NCI-H524 treated with DMSO at 0.1 percent for 48 hours (cell line): ENCODE results near the gene WWP2.
"Not testable (repeated sequence)": the region's sequence is repeated elsewhere in the genome, so short reads cannot be mapped to it uniquely, and the experiment has no call there.

Experiments
- DNase-seq: peaks from one replicate; lab custom pipeline; 2025; lab: John Stamatoyannopoulos, UW

WWP2 gene

DNA sequence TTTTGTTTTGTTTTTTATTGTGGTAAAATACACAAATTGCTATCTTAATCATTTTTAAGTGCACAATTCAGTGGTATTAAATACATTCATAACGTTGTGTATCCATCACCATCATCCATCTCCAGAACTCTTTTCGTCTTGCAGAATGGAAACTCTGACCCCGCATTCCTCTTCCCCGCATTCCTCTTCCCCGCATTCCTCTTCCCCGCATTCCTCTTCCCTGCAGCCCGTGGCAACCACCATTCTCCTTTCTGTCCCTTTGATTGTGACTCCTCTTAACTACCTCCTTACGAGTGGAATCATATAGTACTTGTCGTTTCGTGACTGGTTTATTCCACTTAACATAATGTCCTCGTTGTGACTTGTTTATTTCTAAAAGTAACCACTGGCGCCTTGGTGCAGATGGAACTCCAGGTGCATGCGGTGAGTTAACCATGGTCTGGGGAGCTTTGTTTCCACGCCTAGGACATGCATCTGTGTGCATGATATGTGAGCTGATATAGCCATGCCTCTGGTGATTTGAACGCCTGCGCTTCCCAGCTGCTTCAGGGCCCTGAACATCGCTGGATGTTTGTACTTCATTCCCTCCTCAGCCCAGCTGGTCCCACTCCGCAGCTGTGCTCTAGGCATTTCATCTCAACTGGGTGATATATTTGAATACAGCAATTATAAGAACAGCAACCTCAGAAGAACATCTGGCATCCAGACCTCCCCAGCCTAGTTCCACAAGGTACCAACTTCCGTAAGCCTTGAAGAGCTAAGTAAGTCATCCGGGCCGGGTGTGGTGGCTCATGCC lies 181.3 kb downstream of the WWP2 start:
- not testable (repeated sequence) for DNase-seq

- not testable (repeated sequence) for DNase-seq
Observed at GRCh38 chr16:69950411-69950810, 188.3 kb downstream of the WWP2 start.

DNA sequence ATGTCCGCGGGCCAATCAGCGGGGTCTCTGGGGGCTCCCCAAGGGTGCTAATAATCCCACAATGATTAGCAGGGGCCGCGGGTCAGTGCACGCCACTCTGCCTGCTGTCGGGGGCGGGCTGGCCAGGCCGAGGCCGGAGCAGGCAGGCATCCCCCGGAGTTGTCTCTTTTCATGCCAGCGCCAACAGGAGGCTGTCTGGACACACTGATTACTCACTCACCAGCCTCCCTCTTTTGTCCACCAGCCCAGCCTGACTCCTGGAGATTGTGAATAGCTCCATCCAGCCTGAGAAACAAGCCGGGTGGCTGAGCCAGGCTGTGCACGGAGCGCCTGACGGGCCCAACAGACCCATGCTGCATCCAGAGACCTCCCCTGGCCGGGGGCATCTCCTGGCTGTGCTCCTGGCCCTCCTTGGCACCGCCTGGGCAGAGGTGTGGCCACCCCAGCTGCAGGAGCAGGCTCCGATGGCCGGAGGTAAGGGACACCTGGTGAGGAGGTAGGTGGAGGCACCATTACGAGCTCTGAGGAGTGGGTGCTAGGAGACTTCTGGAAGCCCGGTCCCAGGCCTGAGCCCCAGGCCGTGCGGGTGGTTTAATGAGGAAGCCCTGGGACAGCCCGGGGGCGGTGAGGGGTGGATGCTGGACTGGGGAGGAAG lies 189.0 kb downstream of the WWP2 start, which contains the start of gene CLEC18A:
Gene CLEC18A (plus strand): TSS at position 318 of the 655 bp plus-strand sequence. CDS start 33 bp downstream, at position 351.
- DNase-seq = not testable (repeated sequence)

DNA sequence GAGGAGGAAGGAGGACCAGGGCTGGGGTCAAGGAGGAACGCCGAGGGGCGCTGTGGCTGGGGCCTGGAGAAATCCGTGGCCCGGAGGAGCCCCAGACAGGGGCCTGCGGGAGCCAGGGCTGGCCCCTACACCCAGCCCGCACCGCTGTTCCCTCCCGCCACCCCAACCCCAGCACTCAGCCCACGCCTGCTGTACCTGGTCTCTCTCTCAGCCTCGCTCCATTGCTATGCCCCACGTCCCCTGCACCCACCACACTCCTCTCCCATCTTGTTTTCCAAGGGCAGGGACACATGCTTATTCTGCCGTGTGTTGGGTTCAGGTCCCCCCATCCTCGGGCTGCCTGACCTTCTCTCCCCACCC lies 189.5 kb downstream of the WWP2 start:
- not testable (repeated sequence) for DNase-seq

DNA sequence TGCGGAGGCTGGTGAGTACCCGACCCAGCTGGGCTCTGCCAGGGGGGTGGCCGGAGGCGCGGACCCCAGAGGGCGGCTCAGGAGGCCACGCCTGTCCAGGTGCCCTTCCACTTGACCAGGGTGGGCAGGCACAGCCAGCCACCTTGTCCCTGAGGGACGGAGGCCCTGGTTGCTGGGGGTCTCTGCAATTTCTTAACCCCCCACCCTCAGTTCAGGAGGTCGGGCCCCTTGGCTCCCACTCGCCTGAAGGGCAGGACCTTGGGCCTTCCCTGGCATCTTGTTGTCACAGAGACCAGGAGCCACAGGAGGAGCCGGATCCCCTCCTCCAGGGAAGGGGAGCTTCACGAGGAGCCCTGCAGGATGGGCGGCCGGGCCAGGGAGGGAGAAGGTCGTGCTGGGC lies 190.0 kb downstream of the WWP2 start:
- not testable (repeated sequence) for DNase-seq

DNA sequence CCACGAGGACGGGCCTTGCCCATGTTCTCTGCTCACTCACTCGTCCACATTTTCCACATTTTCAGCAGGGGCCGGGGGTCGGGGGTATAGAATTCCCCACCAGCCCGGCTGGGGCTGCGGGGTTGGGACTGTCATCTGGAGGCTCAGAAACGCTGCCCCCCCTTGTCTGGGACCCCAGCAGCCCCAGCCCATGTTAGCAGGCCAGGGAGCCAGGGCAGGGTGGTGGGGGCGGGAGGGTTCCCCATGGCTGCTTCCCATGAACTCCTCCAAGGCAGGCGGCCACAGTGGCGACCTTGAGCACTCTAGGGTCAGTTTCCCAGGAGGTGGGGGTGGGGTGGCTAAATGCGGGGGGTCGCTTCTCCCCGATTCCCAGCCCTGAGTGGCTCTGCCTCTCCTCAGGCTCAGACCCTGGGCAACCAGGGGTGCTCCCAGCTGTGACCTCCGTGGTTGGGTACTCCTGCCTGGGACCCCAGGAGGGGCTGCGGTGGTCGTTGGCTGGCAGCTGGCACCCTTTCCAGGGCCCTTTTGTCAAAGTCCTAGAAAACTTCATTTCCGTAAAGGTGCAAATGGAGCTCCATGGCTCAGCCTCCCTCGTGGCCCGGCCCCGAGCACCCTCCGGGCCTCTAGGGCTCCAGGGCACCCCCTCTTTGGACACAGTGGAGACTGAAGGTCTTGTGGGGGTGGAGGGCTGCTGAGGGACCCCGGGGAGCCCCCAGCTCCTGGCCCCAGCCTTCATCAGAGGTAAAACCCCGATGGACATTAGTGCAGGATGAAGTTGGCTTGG lies 190.6 kb downstream of the WWP2 start:
- DNase-seq = not testable (repeated sequence)

DNA sequence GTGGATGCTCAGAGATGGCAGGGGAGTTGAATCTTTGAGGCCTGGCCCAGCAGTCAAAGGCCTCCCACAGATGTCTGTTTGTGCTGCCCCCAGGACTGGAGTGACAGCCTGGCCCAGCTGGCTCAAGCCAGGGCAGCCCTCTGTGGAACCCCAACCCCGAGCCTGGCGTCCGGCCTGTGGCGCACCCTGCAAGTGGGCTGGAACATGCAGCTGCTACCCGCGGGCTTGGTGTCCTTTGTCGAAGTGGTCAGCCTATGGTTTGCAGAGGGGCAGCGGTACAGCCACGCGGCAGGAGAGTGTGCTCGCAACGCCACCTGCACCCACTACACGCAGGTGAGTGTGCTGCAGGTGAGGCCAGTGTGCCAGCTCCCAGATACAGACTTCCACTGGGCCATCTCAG lies 192.1 kb downstream of the WWP2 start:
- not testable (repeated sequence) for DNase-seq

- DNase-seq = not testable (repeated sequence)
Observed at GRCh38 chr16:69963312-69963711, 201.2 kb downstream of the WWP2 start.

DNA sequence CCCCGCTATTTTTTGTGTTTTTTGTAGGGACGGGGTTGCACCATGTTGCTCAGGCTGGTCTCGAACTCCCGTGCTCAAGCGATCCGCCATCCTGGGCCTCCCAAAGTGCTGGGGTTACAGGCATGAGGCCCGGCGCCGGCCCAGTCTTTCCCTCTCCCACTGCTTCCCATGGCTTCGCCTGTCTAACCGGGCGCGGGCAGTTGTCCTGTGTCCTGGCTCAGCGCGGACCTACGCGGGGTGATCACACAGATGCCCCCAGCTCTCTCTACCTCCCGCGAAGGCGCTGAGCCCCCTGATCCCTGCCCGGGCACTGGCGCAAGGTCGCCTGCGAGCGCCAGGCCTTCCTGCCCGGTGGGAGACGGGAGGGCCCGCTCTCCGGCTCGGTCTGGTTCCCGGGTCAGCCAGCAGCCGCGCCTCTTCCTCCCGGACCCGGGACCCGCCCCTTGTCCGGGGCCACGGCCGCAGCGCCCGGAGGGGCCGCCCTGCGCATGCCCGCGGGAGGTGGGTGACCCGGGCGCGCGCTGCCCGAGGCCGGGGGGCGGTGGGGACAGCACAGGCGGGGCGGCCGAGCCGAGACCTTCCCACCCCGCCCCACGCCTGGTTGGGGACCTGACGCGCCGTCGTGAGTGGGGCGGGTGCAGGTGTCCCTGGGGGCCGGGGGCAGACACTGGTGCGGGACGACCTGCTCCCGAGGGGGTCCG lies 203.0 kb downstream of the WWP2 start:
- not testable (repeated sequence) for DNase-seq

- DNase-seq = not testable (repeated sequence)
Observed at GRCh38 chr16:69965661-69966054, 203.5 kb downstream of the WWP2 start.

GRCh38 chr16:69967688-69968087 lies 205.6 kb downstream of the WWP2 start:
- DNase-seq = not testable (repeated sequence)

DNA sequence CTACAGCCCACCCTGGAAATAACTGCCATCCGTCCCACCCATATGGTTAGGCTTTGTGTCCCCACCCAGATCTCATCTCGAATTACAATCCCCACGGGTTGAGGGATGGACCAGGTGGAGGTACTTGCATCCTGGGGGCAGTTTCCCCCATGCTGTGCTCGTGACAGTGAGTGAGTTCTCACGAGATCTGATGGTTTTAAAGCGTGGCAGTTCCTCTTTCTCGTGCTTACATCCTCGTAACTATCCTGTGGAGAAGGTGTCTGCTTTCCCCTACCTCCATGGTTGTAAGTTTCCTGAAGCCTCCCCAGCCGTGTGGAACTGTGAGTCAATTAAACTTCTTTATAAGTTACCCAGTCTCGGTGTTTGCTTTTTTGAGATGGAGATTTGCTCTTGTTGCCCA lies 206.0 kb downstream of the WWP2 start:
- DNase-seq = not testable (repeated sequence)

DNA sequence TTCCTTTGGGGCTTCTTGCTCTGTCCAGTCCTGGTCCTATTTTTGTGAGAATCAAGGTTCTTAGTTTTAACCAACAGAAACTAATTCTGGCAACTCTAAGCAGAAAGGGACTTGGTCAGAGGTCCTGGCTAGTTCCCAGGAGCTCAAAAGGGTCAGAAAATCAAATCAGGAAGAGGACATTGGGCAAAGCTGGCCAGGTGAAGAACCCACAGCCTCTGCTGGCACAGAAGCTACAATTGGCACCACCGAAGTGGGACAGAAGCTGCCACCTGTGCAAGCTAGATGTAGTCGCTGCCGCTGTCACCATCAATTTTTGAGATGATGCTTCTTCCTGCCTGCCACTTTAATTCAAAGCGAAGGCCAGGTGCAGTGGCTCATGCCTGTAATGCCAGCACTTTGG lies 207.5 kb downstream of the WWP2 start:
- not testable (repeated sequence) for DNase-seq

- not testable (repeated sequence) for DNase-seq
Observed at GRCh38 chr16:69972120-69972519, 210.0 kb downstream of the WWP2 start.

DNA sequence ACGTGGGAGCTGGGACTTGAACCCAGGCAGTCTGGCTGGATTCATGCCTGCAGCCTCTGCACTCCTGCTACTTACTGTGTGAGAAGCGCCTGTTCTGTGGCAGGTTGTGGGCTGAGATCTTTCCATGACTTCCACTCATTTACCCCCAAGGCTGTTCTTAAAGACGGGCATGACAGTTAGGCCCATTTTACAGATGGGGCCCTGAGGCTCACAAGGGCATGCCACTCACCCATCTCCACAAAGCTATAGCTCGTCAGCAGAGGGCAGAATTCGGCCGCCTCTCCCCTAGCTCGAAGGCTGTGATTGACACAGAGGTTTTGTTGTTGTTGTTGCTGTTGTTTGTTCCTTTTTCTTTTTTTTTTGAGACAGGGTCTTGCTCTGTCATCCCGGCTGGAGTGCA lies 210.8 kb downstream of the WWP2 start:
- not testable (repeated sequence) for DNase-seq

GRCh38 chr16:69985196-69985595 lies 223.1 kb downstream of the WWP2 start:
- DNase-seq = not testable (repeated sequence)
